ENCODE data around the gene YPEL1. TPM values are rescaled to one million over a fixed set of nuclear protein-coding genes. Genes with fewer than 3 reads are reported as not detected.

The YPEL1 gene
- total and polyA plus RNA-seq, 4 donors: 0.83 to 4.8 (median 2.2) TPM

DNA sequence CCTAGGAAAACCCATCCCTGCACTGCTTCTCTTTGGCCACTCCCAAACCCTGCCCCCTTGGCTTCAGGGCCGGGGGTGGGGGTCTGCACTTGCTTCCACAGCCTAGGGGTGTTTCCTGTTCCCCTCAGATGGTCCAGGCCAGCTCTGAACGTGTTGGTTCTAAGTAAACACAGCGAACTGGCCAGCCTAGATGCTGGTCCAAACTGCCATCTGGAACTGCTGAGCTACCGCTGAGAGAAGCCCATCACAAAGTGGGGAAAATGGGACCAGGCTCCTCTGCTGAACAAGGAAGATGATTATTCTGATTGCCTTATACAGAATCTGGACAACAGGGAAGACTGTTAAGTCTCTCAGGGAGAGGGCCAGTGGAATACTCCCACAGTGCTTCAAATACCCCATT, 23.5 kb upstream of the YPEL1 start:
- H3K4me3 ChIP-seq (ENCODE audit: low read depth in 1 of 3, low read length in 3 of 3): no peak overlapping the region
- H3K27me3 ChIP-seq (ENCODE audit: control insufficient read depth in 4 of 4, insufficient read depth in 4 of 4, low read length in 3 of 4): no peaks in the 10 kb centered on the region
- peaks cover 0 to 2% (median 0%) of the 10 kb centered on the region in 4 donors for H3K4me1 ChIP-seq (ENCODE audit: control insufficient read depth in 4 of 4, insufficient read depth in 4 of 4, low read length in 3 of 4)
- 85% methylated on average over 4 of the region's 4 CpGs for WGBS
- no peaks in the 10 kb centered on the region for H3K9me3 ChIP-seq (ENCODE audit: control insufficient read depth in 4 of 4, low read length in 3 of 4)
- H3K27ac ChIP-seq (ENCODE audit: low read depth in 1 of 2, low read length in 2 of 2): no peak overlapping the region
- TF ChIP-seq, protein P1, sequence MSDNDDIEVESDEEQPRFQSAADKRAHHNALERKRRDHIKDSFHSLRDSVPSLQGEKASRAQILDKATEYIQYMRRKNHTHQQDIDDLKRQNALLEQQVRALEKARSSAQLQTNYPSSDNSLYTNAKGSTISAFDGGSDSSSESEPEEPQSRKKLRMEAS (IDR thresholded peaks at IDR 0.05): no peak
- no peak overlapping the region for H3K9ac ChIP-seq (ENCODE audit: low read depth in 1 of 2, low read length in 2 of 2)
- DNase-seq (ENCODE audit: low spot score): no peak
- peaks cover 2 to 32% (median 18%) of the 10 kb centered on the region in 4 donors for H3K36me3 ChIP-seq (ENCODE audit: control insufficient read depth in 4 of 4, insufficient read depth in 3 of 4, low read depth in 1 of 4, low read length in 3 of 4)

- Histone ChIP-seq H3K9ac (ENCODE audit: low read depth in 1 of 2, low read length in 2 of 2) (no peak overlapping the region), H3K4me3 (ENCODE audit: low read depth in 1 of 3, low read length in 3 of 3) (no peak overlapping the region), H3K27ac (ENCODE audit: low read depth in 1 of 2, low read length in 2 of 2) (no peak overlapping the region), H3K9me3 (ENCODE audit: control insufficient read depth in 4 of 4, low read length in 3 of 4) (no peaks in the 10 kb centered on the region), H3K4me1 (ENCODE audit: control insufficient read depth in 4 of 4, insufficient read depth in 4 of 4, low read length in 3 of 4) (peaks cover 0 to 2% (median 0%) of the 10 kb centered on the region in 4 donors), H3K27me3 (ENCODE audit: control insufficient read depth in 4 of 4, insufficient read depth in 4 of 4, low read length in 3 of 4) (no peaks in the 10 kb centered on the region), H3K36me3 (ENCODE audit: control insufficient read depth in 4 of 4, insufficient read depth in 3 of 4, low read depth in 1 of 4, low read length in 3 of 4) (peaks cover 2 to 24% (median 12%) of the 10 kb centered on the region in 4 donors)
- DNase-seq (ENCODE audit: low spot score): no peak
- WGBS: 93% methylated on average over 21 of the region's 21 CpGs
- TF ChIP-seq ZBTB33 (IDR thresholded peaks at IDR 0.05) (no peak), HNF4A (conservative IDR thresholded peaks at IDR 0.05) (no peak), SP1 (IDR thresholded peaks at IDR 0.05) (no peak), RAD21 (IDR thresholded peaks at IDR 0.05) (no peak), REST (IDR thresholded peaks at IDR 0.05) (no peak), FOXA2 (IDR thresholded peaks at IDR 0.05) (no peak), JUND (IDR thresholded peaks at IDR 0.05) (no peak), FOXA1 (IDR thresholded peaks at IDR 0.05) (no peak), NR2F2 (IDR thresholded peaks at IDR 0.05) (no peak), RXRA (IDR thresholded peaks at IDR 0.05) (no peak), HNF4G (IDR thresholded peaks at IDR 0.05) (no peak), EGR1 (IDR thresholded peaks at IDR 0.05; ENCODE audit: low read depth in 2 of 2) (no peak)
- TF ChIP-seq, protein P2, sequence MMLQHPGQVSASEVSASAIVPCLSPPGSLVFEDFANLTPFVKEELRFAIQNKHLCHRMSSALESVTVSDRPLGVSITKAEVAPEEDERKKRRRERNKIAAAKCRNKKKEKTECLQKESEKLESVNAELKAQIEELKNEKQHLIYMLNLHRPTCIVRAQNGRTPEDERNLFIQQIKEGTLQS (IDR thresholded peaks at IDR 0.05): no peak
- TF ChIP-seq, protein P3, sequence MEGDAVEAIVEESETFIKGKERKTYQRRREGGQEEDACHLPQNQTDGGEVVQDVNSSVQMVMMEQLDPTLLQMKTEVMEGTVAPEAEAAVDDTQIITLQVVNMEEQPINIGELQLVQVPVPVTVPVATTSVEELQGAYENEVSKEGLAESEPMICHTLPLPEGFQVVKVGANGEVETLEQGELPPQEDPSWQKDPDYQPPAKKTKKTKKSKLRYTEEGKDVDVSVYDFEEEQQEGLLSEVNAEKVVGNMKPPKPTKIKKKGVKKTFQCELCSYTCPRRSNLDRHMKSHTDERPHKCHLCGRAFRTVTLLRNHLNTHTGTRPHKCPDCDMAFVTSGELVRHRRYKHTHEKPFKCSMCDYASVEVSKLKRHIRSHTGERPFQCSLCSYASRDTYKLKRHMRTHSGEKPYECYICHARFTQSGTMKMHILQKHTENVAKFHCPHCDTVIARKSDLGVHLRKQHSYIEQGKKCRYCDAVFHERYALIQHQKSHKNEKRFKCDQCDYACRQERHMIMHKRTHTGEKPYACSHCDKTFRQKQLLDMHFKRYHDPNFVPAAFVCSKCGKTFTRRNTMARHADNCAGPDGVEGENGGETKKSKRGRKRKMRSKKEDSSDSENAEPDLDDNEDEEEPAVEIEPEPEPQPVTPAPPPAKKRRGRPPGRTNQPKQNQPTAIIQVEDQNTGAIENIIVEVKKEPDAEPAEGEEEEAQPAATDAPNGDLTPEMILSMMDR (IDR thresholded peaks at IDR 0.05; ENCODE audit: low read depth, low read length, missing input control): no peak
- TF ChIP-seq, protein P1 (IDR thresholded peaks at IDR 0.05): no peak
Observed at GRCh38 chr22:21758091-21758864, 22.7 kb upstream of the YPEL1 start.

All from liver (tissue), 9 donors.